ENCODE measurements around the gene KRT34.
"Not testable (repeated sequence)": the region's sequence is repeated elsewhere in the genome, so short reads cannot be mapped to it uniquely, and the experiment has no call there.

The KRT34 gene

DNA sequence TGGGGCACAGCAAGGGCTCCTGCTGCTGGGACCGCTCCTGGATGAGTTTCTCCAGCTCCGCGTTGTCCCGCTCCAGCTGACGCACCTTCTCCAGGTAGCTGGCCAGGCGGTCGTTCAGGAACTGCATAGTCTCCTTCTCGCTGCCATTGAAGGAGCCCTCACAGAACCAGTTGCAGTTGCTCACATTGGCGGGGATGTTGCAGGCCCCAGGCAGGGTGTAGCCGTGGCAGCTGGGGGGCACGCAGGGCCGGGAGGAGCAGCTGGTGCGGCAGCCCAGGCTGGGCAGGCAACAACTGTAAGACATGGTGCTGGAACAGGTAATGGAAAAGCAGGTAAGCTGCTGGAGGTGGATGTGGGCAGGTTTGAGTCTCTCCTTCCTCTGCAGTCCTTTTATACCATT, at the start of gene KRT34:
Gene KRT34, minus strand, starts transcription at position 364 of the 400 bp plus-strand sequence. Its CDS starts 60 bp downstream, at position 304.
- not testable (repeated sequence) for DNase-seq

DNA sequence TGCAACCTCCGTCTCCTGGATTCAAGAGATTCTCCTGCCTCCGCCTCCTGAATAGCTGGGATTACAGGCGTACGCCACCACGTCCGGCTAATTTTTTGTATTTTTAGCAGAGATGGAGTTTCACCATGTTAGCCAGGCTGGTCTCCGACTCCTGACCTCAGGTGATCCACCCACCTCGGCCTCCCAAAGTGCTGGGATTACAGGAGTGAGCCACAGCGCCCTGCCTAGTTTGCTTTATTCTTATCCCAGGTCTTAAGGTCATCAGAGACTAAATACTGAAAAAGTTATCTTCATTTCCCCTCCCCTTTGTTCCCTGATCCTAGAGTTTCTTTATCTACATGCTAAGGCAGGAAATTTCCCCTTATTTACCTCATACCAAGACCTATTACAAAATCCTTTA, 48.3 kb upstream of the KRT34 start:
- not testable (repeated sequence) for DNase-seq

DNA sequence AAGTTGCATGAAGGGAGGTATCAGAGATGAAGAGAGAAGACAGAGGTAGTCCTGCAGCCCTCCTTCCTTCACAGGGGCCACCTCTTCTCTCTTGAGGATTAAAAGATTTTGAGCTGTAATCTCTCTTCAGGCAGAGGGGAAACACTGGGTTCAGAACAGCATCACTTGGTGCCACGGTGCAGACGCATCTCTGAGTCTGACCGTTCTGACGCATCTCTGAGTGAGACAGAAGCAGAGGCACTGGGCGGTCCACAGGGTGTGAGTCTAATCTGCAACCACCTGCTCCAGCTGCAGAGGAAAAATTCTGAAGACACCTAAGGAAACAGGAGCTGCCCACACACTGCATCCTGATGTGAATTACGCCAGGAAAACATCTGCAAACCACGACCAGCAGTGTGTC, 47.6 kb upstream of the KRT34 start:
- no peak for DNase-seq

DNA sequence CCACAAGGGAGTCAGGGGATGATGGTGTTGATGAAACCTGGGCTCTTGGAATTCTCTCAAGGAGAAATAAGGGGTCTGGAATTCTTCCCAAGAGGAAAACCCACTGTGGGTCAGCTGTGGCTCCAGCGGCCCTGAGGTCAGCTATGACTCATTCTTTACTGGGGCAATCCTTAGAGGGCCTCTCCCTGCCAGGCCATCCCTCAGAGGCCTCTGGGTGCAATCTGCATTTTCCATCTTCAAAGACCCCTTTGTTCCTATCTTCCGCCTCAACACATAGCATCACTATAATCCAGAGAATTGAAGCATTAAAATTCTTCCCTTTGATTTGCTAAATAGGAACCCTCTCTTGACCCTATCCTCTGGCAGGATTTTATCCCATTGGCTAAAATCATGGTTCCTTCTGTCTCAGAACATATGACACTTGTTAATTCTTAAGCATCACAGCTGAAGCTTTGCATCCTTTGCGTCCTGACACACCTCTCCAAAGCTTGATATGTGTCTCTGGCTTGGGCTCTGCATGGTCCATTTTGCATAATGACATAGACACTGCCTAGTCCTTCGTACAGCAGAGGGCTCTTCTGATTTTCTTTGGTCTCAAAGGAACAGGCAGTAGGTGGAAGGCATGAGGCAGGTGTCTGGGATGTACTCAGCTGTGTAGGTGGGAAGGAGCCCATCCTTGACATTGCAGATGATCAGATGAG, 46.6 kb upstream of the KRT34 start:
- DNase-seq: no peak

DNA sequence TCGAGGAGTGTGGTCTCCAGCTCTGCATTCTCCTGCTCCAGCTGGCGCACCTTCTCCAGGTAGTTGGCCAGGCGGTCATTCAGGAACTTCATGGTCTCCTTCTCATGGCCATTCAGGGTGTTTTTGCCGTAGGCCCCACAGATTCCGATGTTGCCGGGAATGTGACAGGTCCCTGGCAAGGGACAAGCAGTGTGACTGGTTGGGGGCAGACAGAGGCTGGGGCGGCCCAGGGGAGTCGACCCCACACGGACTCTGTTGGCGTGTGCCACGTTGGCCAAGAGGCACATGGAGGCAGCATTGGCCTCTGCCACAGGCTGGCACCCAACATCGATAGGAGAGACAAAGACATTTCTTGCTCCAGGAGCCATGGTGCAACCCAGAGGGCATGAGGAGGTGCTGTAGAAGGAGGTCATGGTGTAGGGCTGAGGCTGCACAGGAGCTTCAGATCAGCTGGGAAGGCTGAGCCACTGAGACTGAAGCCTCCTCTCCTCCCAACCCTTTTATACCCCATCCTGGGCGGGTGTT, 42.1 kb upstream of the KRT34 start, which contains the start of gene KRT37:
Gene KRT37, minus strand, starts transcription at position 475 of the 525 bp plus-strand sequence. Its CDS starts 62 bp downstream, at position 413.
- DNase-seq: no peak

DNA sequence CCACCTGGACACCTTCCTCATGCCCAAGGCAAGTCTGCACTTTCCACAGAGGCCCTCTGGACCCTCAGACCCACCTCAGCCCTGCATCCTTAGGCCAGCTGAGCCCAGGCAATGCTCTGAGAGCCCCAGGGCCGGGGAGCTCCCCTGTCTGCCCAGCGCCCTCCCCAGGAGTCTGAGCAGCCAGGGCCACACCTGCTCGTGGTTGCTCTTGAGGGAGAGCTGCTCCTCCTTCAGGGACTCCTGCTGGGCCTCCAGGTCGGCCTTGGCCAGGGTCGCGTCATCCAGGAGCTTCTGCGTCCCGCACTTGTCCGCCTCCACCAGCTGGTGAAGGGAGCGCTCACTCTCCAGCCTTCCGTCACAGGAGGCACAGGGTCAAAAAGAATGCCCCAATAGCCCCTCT, 40.5 kb upstream of the KRT34 start:
- not testable (repeated sequence) for DNase-seq

DNA sequence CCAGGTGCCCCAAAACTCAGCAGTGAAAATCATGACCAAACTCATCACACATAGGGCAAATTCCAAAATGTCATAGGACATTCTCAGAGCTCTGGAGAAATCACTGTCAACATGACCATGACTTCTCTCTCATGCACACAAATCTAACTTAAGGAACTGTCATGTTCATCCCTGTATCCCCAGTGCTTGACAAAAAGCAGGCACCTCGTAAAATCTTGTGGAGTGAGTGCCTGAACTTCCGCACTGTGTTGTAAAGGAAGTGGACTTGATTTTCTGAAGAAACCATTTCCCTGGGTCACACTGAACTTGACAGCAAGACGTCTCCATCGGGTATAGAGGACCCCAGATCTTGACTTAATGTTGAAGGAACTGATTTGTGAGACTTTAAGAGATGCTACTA, 39.5 kb upstream of the KRT34 start:
- no peak for DNase-seq

DNA sequence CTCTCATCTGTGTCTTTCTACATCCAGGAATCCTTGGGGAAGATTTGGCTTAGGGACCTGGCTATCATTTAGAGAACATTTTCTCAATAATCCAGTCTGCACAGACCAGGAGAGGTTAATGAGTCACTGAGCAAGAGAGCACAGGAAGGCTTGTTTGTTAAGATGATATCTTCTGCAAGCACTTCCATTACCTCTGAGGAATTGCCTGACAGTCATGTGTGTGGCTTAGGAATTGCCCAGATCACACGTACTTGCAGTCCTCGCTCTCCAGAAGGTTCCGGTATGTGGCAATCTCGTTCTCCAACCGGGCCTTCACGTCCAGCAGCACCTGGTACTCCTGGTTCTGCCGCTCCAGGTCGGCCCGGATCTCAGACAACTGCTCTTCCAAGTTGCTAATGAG, 39.0 kb upstream of the KRT34 start:
- no peak for DNase-seq

DNA sequence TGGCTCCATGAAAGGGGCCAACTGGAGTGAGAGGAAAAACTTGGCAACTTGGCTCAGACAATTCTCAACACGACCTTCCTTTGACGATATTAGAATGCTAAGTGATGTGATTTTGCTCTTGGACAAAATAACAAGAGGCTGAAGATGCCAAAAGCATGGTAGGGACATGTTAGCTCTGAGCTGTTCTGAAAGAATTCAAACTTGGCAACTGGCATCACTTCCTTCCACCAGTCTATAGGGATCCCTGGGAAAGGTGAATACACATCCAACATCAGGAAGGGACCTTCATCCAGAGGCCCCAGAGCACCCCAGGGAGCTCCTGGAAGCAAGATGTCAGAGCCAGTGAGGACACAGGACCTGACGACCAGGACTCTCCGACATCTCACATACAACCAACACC, 38.0 kb upstream of the KRT34 start:
- no peak for DNase-seq

DNA sequence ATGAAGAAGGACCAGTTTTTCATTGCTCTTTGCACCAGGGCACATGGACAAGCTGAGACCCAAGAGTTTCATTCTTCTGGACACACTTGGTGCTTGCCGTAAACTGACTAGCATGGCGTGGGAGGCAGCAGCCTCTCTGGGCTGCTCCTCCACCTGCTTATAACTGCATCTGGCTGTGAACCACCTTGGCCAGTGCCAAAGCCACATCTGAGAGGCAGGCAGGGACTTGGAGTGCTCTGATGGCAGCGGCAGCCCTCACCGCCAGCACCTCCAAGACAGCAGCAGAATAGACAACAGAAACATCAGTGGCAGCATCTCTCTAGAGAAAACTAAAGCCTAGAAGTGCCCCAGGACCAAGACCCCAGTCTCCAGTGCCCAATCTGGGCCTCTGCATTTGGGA, 37.6 kb upstream of the KRT34 start:
- DNase-seq: no peak

DNA sequence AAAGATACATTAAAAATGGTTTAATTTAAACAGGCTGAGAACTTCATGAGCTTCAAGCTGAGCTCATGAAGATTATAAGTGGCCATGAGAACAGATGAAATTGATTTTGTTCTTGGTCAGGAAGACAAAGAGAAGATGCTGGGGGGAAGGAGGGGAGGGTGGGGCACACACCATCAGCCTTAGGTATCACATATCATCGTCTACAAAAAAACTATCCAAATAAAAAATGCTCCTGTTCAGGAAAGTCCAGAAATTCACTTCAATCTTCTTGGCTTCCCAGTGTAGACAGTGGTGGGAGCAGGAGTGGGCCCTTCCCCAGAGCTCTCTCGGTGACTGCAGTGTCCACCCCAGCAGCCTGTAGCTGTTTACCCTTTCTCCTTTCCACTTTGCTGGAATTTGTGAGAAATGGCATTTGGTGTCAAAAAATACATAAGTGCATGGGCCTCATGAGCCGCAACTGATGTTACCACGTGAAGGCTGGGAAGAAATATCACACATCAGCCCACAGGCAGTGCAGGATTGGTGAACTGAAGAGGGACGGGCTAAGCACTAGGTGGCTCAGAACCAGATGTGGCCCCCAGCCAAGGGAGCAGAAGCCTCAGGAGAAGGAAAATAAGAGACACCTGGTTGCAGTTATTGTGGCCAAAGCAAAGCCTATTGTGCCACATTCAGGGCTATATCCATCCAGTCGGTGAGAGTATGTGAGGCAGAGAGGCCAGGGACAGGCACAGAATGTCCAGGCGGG, 36.2 kb upstream of the KRT34 start:
- no peak for DNase-seq

DNA sequence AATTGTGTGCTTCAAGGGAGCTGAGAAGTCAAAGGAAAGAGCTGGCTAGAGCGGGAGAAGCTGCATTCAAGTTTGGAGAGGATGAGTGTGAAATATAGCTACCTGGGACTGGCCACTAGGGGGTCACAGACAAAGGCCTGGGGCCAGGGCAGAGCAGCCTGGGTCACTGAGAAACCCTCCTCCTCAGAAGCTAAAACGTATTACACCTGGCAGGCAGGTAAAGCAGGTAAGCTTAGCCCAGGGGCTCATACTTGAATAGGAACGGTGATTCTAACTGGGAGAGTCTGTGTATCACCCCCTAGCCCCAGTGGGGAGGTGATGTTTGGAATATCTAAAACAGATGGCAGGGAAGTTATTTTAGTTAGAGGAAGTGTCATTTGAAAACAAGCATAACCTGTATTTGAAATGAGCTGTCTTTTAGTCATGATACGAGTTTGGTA, 35.5 kb upstream of the KRT34 start:
- DNase-seq: no peak

DNA sequence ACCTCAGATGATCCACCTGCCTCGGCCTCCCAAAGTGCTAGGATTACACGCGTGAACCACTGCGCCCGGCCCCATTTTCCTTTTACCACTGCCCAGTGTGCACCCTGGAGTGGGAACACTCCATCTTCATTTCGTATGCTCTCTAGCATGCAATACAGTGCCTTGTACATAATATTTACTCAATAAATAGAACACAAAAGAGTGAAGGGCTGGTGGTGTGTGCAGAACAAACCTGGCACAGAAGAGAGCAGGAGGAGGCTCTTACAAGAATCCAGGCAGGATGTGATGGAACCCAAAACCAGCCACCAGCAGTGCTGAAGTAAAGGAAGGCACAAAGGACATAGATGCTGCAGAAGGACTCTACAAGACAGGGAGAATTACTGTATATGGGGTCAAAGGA, 35.0 kb upstream of the KRT34 start:
- no peak for DNase-seq

DNA sequence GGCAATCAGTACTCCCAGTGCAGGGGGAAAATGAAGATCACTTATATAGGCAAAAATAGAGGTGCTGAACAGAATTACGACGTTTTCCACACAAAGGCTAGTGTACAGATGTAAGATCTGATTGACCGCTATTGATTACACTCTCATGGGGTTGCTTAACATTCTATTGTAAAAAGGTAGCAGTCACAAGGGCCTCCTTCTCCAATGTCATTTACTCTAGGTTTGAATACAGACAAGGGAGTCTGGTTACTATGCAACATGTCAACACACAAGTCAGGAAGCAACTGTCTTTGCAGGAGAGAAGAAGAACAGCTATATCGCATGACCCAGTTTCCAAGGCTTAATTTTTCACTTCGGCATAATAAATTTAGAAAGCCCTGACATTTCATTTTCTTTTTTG, 34.4 kb upstream of the KRT34 start:
- no peak for DNase-seq

DNA sequence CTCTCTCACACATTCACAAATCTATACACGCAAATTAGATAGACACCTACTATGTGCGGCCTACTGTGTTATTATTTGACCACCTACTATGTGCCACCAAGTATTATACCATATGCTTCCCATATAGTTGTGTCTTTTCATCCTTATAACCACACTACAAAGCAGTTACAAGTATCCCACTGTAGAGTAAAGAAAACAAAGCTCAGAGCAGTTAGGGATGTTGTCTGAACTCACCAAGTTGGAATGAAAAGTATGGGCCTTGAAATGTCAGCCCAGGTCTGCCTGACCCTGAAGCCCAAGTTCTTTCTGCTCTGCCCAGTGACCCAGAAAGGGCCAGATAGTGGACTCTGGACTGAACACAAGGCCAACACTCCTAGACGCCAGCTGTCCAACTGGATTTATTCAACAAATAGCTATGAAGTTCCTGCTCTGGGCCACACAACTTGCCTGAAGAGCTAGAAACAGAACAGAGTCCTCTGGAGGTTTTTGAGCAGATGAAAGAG, 33.8 kb upstream of the KRT34 start:
- no peak for DNase-seq

DNA sequence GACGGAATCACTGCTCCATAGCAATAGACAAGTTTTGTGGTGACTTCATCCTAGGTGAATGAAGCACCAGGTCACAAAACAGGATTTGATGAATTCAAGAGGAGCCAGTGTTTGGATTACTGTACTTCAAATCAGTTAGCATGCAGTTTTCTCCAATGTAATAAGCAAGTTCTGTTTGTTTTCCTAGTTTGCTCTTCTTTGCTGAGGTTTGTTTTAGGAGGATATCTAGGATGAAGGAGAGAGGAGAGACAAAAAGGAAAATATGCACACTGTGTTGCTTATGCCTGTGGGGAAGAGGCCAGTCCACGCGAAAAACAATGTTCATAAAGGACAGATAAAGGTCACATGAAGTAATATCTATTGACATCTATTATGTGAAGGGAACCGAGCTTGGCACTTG, 33.3 kb upstream of the KRT34 start:
- no peak for DNase-seq

DNA sequence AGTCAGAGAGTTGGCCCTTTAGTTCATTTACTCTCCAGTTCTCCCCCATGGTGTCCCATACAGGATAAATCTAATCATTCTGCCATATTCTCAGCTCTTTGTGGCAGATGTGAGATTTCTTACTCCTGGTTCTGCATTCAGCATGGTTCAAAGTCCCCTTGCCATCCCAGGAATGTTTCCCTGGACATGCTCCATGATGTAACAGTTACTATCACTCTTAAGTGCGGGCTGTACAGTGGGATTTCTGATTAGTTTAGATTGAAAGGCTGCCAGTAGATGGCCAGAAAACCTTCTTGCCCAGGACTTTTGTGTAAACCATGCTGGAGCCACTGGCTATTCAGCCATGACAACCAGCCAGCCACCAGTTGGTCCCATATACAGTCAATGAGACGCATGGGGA, 31.9 kb upstream of the KRT34 start:
- DNase-seq: no peak

DNA sequence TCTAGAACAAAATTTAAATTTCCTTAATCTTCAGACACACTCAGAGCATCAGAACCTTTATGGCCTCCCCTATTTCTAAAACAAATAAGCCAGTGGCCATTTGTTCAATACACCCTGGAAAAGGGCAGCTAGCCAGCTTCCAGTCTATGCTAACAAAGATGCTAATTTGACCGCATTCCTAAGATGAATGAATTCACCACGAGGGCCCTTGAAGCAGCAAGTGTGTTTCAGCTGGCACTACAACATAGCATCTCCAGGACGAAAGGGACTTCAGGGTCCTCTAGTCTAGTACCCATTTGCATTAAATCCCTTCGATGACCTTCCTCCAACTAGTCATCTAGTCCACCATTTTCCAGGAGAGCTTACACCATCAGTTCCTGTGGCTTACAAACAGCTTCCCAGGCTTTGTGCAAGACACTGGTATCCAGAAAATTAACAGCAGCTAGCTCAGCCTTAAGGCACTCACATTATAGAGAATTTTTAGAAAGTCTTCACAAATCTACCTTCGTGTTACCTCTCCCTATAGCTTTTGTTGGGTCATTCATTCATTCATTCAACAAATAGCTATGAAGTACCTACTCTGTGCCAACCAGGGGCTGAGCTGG, 31.3 kb upstream of the KRT34 start:
- no peak for DNase-seq

DNA sequence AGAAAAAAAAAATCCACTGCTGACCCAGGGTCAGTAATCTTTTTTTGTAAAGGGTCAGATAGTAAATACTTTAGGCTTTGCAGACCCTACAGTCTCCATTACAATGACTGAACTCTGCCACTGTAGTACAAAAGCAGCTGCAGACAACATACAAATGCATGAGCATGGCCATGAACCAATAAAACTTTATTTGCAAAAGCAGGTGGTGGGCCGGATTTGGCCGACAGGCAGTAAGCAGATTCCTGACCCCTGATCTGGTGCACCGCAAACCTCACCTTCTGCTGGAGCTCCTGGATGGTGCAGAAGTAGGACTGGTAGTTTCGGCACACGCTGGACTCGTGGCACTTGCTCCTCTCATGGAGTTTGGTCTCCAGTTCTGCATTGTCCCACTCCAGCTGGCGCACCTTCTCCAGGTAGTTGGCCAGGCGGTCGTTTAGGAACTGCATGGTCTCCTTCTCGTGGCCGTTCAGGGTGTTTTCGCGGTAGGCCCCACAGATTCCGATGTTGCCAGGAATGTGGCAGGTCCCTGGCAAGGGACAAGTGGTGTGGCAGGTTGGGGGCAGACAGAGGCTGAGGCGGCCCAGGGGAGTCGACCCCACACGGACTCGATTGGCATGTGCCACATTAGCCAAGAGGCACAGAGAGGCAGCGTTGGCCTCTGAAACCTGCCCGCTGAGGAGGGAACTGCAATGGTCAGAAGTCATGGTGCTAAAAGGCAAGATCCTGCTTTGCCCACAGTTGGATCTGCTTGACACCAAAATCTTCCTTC, 29.1 kb upstream of the KRT34 start:
- no peak for DNase-seq

DNA sequence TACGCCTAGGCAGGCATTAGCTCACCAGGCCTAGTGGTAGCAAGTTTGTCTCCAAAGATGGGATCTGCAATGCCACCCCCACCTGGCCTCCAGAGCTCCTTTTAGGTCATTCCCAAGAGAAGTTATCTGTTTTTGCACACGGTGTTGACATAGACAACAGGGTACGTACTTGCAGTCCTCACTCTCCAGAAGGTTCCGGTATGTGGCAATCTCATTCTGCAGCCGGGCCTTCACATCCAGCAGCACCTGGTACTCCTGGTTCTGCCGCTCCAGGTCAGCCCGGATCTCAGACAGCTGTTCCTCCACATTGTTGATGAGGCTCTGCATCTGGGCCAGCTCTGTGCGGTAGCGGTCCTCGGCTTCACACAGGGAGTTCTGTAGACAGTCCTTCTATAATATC, 25.1 kb upstream of the KRT34 start:
- no peak for DNase-seq

DNA sequence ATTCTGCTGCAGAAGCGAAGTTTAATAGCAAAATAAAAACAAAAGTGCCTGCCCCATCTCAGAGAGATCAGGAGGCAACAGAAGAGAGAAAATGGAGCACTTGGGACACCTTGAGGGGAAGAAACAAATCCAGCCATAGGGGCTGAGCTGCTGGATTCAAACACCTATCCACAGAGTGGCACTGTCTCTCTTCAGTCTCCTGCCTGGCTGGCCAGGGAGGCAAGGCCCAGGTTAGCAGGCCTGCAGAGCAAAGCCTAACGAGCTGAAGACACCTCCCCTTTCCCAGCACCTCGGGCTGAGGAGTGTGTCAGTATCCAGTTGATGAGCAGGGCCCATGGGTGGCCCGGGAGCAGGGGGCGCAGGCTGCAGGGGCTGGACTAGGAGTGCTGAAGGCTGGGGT, 24.1 kb upstream of the KRT34 start:
- no peak for DNase-seq

DNA sequence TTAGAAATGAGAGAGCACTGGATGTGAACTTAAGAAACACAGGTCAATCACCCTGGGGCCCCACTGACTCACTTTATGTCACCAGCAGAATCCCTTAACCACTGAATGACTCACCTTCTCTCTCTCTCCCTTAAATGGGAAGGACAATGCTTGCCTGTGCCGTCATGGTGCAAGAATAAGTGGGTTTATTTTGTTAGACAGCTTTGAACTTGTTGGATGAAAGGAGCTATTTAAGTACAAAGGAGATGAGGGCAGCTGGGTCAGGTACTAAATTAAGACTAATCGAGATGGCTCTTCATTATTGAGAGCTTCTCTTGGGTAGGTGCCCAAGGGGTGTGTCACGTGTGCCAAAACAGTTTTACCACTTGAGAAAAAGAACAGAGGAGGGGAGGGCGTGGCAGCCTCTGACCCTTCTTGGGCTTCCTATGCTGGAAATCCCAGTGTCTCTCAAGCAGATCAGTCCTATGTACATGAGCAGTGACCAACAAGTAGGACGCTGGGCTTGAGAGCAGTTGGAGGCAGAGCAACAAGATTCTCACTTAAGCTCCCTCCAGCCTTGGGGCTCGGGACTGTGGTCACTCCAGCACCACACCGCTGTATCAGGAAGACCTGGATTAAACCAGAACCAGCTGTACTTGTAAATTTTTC, 22.0 kb upstream of the KRT34 start:
- DNase-seq: no peak

Data from NCI-H526 treated with DMSO at 0.1 percent for 48 hours (cell line).